AG08396 (cell line): ENCODE data around the gene DCANP1.

Experiments used
- DNase-seq: peaks from one replicate; pipeline ENCODE4 v3.0.0; 2012; ENCODE audit warnings: low spot score, mixed read lengths

The DCANP1 gene

DNA sequence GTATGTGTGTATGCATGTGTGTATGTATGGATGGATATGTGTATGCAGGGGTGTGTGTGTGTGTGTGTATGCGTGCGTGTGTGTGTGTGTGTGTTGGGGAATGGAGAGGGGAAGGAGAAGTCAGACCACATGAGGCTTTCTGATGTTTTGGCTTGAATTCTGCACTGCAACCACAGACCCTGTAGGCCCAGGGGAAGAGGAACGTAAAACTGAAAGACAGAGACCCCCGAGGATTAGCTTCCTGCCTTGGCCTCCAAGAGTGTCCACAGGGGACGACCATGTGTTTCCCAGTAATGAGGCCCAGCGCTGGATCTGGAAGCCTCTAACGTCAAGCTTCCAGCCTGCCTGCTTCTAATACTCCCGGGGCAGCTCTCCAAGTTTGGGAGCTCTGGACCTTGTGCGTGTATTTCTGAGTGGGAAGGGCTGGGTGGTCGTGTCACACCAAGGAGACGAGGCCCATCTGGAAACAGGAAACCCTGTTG lies 5.8 kb downstream of the DCANP1 start:
- DNase-seq: no peak

DNA sequence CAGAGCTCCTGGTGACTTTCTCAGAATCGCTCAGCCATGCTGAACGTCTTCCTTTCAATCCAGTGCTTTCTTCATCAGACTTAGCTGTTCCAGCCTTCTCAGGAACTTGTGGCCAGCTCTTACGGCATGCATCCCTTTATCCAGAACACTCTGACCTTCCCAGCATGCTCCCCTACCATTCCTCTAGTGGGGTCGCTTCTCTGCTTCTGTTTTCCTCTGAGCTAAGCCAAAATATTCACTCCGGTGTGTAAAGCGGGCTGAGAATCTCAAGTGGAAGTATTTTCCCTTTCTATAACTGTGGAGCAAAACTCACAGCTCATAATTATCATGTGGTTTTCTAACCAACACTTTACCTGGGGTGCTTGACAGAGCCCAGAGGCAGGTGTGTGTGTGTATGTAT lies 6.2 kb downstream of the DCANP1 start:
- no peak for DNase-seq

DNA sequence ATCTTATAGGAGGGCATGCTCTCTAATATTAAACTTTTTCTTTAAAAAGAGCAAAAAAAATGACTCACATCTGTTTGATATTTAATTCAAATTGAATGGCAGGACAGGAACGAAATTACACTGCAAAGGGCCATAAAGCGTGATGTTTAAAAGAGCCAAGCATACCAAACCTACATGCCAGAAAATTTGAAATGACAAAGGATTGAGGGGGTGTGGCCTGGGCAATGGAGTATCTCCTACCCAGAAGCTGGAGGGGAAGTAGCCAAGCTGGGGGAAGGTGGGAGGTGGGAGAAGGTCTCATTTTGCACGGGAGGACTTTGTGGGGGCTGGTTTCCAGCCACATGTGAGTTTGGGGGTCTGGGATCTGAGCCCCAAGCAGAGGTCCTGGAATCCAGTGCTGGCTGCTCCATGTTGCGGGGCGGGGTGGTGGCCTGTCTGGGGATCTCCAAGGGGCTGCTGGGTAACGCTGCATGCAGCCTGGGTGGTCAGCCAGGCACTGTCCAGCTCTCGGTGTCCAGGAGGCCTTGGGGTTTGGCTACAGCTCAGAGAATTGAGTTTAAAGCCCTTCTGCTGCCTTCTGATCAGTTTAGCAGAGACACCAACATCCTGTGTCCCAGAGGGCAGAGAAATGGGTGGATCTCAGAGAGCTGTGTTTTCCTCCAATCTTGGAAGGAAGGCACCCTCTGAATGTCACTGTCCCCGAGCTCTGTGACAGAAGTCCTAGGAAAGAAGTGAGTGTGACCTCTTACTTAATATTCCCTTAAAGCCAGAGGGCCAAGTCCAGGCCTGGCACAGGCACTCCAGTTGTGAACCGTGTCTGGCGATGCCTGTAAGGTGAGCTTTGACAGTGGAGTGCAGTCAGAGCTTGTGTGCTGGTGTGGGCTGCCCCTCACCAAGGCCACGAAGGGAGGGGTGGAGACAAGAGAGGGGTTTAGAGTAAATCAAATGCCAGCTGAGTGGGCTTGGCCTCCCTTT lies 7.6 kb downstream of the DCANP1 start:
- DNase-seq: no peak

DNA sequence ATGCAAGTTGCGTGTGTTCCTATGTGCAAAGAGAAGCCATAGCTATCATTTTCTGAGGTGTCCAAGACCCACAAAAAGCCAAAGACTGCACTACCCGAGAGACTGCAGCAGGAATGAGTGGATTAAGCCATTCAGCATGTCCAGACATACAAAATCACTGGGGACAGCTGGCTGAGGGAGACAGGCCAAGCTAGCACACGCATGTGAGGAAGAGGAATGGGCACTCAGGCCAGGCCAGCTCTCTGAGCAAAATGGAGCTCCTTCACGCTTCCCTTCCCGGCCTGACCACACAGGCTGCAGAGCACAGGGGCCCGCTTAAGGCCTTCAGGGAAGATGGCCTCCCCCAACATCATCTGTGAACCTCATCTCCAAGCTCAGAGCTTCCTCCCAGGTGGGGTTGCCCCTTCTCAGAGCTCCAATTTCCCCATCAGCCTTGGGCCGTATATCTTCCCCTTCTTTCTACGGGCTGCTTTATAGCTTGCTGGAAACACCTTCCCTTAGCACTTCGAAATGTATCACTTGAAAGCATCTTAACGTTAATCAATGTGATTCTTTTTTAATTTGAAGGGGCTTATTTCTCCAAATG lies 8.4 kb downstream of the DCANP1 start:
- no peak for DNase-seq

DNA sequence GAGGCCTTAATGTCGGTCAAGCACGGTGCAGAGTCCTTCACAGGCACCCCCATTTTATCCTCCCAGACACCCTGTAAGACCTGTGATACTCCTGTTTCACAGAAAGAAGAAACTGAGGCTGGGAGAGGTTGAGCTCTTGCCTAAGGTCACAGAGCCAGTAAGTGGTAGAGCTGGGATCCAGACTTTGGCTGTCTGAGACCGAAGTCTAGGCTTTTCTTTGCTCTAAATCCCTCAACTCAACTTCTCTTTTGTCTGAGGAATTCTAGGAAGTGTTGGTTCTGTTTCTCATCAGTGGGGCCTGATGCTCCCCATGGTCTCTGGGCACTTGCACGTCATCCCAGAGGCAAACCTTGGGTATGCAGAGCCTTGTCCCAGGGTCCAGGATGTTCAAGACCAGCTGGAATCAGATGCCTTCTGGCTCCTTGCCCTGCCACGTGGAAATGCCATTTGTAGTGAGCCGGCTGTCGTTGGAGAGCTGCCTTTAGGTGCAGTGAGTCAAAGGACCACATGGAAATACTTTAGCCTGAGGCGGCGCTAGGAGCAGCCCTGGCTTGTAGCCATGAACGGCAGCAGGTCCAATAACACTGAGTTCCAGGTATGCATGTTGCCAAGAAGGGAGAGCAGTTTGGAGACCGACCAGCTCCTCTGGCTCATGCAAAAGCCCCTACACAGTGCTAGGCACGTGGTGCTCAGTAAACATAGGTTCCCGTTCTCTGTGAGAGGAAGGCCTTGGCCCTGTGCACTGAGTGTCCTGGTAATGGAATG lies 9.2 kb downstream of the DCANP1 start:
- DNase-seq: peak; percentile 82

DNA sequence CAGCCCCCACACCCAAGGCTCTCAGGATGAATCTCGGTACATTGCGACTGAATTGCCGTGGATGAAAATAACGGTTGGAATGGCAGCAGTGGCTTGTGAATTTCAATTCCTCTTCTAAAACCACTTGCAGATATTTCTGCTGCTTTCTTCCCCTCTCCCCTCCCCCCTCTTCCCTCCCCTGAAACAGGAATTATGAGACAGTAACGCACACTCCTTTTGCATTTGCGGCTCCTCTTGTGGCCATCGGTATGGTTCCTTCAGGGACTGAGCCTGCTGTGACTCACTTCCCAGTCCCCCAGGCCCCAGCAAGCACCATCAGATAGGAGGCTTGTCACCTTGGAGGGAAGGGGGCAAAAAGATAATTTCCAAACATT lies 9.7 kb downstream of the DCANP1 start:
- no peak for DNase-seq

DNA sequence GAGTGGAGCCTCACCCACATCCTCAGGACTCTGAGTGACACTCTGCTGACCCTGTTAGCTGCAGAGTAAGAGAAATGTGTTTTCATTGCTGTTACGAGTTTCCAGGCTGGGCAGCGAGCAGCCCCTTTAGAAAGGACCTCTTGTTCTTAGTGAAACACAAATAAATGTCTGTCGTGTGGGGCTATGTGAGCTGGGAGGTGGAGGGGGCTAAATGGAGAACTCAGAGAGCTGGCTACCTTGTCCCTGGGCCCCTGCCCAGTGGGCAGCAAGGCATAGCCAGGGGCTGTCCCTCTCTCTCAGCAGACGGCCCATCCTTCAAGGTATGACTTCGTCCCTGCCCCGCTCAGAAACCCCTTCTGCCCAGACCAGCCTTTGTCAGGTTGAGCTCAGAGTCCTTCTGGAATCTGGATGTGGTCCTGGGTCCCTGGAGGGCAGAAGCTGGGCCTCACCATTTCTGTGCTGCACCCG lies 10.2 kb downstream of the DCANP1 start:
- DNase-seq: no peak

DNA sequence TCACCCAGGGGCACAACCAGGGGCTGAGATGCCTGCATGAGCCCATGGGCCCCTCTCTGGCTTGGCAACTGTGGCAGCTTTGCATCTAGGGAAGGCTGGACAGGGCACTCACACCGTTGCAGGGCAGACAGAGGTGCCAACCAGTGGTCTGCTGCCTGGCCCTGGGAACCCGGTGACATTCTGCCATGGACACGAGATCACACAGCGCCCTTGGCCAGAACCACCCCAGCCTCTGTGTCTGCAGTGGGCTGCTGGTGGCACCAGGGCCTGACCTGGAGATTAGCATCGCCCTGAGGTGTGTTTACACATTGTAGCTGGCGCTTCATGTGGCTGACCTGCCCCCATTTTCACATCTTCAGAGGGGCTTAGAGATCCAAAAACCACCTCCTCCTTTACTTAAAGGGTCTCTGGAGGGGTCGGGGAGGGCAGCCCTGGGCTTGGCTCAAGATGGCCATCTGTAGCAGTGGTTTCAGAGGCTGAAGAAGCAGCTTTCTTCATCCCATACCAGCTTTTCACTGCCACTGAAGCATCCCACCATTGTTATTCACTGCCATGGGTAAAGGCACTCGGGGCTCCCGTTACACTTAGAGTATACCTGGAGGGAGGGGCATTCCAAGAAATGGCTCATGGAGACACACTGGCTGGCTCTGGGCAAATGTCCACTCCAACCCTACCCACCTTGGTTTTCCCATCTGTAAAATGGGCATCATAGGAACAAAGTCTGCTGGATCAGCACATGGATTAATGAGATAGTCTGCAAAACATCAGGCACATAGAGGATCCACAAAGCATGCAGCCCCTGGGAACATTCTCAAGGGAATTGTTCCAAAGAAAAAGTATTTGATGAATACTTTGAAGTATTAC lies 11.4 kb downstream of the DCANP1 start:
- no peak for DNase-seq

DNA sequence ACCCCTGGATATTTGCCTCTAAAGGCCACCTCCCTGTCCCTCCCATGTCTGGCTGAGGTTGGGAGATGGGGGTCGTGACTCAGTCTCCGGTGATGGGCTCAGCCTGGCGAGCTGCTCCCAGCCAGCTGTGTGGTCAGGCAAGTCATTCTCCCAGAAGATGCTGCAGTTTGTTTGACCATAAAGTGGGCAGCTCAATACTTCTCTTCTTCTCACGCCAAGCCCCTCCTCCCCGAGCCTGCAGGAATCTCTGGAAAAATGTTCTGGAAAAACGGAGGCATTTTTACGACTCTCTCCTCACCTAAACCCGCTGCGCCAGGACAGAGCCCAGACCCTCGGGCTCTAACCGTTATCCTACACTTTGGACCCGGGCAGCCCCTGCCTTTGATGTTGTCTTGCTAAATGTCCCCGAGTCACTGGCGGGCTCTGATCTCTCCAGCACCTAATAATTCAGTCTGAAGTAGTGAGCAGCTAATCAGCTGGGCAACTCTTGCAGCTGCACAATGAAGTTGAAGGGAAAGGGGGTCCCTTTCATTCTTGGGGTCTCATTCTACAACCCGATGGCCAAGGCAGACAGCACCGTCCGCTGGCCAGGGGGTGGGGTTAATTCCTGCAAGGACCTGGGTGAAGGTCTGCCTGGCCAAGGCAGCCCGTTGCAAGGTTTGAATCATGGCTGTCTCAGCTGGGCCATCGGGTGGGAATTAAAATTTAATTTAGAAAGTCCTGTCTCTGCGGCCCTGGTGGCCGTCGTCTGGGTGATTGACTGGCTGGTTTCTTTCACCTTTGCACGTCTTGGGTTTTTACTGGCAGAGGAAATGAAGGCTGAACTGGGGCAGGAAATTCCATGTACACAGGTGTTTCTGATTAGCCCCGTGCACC lies 12.3 kb downstream of the DCANP1 start:
- peak; percentile 55 for DNase-seq

DNA sequence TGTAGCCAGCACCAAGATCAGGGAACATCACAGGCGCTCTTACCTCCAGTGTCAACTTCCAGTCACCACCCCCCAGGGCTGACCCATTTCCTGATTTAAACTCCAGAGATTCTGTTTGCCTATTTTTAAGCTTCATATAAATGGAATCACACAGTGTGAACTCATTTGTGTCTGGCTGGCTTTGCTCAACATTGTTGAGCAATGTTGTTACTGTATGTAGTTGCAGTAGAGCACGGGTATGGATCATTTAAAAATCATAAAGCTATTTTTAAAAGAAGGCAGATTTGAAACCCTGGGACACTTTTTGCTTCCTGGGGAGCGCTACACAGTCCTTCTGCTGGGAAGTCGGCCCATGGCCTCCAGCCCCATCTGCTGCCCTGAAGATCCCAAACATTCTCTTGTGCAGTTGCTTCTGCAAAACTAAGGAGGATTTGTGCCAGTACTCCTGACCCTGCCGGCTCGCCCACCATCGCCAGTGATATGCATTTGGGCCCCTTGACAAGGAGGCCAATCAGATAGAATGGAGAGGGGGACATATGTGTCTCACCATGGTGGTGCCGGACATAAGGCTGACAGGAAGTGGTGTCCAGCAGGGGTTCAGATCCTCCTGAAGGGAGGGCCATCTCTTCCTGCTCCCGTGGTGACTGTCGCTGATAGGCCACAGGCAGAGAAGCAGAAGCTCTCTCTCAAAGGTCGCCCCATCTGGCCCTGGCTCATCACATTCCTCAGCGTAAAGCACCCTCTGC lies 13.3 kb downstream of the DCANP1 start:
- no peak for DNase-seq

DNA sequence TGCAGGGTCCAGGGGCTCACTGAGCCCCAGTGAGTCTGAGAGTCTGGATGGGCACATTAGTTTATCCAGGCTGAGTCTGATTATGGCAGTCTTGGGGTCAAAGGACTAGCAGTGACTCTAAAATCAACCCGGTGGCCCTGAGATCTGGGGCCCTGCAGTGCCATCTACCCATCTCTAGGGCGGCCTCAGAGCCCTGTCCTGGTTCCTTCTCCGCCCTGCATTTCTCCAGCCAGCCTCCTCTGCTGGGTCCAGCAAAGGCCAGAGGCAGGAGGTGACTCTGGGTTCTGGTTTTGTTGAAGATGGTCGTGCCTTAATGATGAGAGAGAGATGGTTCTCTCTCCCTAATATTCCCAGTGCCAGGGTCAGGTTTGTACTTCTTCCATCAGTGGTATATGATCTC lies 15.0 kb downstream of the DCANP1 start:
- no peak for DNase-seq

DNA sequence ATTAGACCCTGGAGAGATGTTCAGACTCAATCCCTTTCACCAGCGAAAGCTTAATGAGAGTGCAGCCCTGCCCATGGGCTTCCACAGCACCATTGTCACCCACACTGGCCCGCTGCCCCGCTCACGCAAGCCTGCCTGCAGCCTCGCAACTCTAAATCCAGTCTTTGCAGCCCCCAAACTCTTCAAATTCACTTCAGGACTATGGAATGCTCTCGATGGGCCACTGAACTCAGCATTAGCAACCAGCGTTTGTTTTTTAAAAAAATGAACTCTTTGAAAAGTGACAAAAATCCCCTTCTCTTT lies 17.1 kb downstream of the DCANP1 start:
- no peak for DNase-seq

DNA sequence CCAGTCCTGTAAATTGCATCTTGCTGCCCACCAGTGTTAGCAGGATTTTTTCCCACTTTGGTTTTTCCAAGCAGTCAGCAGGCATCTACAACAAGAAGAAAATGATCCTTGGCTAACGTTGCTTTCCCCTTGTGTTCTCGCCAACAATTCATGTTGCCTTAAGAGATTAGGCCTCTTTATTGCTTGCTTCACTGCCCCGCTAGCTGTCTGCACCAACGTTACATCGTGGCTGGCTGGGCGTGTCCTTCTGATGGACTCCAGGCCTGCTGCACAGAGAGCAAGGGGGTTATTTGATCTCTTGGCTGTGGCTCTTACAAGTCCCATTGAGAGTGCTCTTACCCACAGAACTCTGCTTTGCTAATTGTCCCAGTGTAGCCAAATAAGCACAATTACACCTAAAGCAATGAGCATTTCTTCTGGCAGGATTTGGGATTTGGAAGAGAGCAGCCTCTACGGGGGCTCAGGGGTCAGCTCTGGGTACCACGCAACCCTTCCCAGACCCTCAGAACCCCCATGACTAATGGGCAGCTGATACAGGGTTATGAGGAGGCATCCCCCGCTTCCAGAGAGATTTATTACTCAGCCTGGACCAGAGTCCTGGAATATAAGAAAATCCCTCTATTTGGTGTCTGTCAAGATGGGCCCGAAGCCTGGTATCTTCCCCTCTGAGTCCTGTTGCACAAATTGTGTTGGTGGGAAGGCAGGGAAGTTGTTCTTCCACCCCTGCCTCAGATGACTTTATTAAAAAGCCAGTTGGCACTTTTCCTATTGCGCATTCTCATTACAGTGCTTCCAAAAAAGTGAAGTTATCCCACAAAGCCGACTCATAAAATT lies 17.6 kb downstream of the DCANP1 start:
- DNase-seq: no peak

DNA sequence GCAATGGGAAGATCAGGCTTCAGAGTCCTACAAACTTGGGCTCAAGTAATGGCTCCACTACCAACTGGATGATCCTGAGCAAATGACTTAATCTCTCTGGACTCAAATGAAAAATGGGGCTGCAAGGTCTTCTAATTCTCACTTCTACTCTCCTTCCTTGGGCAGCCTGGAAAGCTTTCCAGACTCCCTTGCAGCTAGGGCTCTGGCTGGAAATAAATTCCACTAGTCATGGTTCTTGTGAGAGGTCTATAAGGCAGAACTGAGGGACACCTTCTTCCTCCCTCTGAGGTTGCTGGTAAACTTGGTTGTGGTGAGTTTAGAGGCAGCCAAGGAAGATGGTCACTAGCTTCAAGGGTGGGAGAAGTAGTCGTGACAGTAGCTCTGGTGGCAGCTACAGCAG lies 18.6 kb downstream of the DCANP1 start:
- no peak for DNase-seq

DNA sequence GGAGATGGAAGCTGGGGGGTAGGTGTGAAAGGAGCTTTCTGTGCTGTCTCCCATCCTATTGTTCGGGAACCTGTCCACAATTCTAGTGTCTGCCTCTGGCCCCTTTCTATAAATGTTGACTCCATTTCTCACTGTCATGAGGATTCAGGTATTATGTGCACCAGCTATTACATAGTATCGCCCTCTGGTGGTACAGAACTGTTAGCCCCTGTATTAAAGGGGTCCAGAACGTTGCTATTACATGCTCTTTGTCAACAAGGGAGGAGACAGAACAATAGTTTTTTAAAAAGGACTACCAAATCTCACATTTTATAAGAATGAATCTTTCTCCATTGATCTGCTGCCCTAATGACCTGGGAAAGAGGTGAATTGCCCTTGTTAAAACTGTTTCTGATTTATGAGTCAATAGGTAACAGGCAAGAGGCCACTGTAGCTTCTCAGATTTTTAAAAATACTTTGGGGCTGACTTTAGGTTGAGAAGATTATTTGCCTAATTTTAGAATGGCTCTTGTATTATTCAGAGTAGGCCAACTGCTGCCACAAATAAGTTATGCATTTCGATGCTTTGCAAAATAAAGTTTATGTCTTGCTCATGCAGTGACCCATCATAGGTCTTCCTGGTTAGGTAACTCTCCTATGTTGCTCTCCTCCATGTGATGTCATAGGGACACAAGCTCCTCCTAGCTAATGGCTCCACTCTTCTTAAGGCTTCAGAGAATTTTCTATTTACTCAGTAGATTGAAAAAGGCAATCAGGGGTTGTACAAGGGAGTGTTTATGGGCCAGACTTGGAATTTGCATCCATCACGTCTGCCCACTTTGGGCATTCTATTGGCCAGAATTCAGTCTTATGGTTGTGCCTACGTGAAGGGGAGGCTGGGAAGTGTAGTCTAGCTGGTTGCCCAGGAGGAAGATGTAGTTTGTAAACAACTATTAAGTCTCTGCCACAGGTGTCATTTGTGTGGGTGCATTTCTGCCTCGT lies 20.8 kb downstream of the DCANP1 start:
- peak; percentile 40 for DNase-seq

DNA sequence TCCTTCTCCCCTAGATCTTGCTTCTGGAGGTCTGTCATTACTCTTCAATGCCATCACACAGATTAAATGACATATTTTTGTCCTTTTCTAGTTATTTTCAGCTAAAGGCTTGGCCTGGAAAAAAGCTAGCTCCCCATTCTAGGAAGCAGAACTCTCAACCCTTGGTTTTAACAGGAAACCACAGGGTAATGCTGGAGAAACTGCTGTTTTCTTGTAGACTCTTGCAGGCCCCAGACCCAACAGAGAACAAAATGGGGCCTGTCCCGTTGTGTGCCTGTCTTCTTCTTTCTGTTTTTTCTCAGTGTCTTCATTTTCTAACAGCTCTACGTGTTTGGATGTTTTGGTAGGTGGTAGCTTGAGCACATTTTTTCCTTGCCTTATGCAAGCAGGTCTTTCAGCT lies 21.5 kb downstream of the DCANP1 start:
- DNase-seq: no peak

DNA sequence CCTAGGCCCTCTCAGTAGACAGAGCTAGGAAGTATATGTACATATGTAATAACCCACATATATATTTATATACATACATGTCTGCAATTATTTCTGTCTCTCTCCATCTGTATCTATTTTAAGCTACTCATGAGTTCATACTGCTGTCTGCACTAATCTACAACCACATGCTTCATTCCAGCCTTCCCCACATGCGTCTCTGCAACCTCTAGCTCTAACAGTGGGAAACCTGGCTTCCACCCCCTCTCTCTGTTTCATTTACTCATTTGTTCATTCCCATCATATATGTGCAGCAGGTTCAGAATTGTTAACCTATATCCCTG lies 23.3 kb downstream of the DCANP1 start:
- DNase-seq: no peak
